Measurements from ENCODE around the gene DAPK2. TPM values are rescaled to one million over a fixed set of nuclear protein-coding genes. Genes with fewer than 3 reads are reported as not detected.

DAPK2 gene
- total and polyA plus RNA-seq, 2 of the 13 experiments (the other 11 are each of a cell fraction or from before 2014, with no cell fraction given), result 0.33 to 0.63 TPM

DNA sequence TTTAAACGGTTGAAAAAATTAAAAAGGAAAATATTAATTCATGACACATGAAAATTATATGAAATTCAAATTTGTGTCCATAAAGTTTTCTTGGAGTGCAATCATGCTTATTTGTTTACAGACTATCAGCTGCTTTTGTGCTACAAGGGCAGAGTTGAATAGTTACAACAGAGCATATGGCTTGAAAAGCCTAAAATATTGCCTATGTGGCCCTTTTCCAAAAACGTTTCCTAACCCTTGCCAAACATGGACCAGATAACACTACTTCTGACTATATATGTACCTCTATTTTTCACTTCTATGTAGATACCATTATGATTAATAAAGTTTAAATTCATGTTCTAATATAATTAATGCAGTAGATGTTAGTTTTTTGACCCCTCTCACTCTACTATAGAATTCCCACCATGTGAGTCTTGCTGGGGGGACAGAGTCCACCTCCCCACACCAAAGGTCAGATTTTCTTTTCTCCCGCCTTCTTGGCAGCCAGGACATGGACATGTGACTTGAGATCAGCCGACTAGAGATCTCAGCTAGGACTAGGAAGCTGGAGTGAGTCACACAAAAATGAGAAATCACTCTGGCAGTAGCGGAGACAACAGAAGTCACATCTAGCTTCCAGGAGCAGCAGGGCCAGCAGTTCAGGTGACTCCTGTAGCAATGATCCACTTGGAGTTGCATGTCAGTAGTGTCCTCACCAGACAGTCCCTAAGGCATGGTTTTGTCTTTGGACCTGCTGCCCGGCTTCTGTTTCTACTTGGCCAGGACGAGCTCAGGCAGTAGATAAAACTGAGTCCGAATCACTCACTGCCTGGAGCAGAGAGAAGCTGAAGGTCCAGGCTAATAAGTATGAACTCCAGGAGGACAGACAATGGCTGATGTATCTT, 24.9 kb upstream of the DAPK2 start (continued):
- no peak for TF ChIP-seq PHF5A (CRISPR knock-in tag; IDR thresholded peaks at IDR 0.05; ENCODE audit: low read depth, unreplicated experiment)
- TF ChIP-seq ZNF816 (CRISPR knock-in tag; IDR thresholded peaks at IDR 0.05; ENCODE audit: borderline replicate concordance), result no peak
- 0 out of 2 replicates have a peak, but pooled peaks have one; percentile 43 for TF ChIP-seq ZNF598 (CRISPR knock-in tag; IDR thresholded peaks at IDR 0.05; ENCODE audit: borderline replicate concordance)
- no peak for TF ChIP-seq HIVEP1 (CRISPR knock-in tag; IDR thresholded peaks at IDR 0.05)
- TF ChIP-seq, protein P1, sequence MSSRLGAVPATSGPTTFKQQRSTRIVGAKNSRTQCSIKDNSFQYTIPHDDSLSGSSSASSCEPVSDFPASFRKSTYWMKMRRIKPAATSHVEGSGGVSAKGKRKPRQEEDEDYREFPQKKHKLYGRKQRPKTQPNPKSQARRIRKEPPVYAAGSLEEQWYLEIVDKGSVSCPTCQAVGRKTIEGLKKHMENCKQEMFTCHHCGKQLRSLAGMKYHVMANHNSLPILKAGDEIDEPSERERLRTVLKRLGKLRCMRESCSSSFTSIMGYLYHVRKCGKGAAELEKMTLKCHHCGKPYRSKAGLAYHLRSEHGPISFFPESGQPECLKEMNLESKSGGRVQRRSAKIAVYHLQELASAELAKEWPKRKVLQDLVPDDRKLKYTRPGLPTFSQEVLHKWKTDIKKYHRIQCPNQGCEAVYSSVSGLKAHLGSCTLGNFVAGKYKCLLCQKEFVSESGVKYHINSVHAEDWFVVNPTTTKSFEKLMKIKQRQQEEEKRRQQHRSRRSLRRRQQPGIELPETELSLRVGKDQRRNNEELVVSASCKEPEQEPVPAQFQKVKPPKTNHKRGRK (CRISPR knock-in tag; IDR thresholded peaks at IDR 0.05), result no peak
- TF ChIP-seq NR2F6 (IDR thresholded peaks at IDR 0.05), result no peak
- TF ChIP-seq NR2F6 (CRISPR knock-in tag; IDR thresholded peaks at IDR 0.05), result peak; percentile 36; the same call in 1 of the 2 replicates
- TF ChIP-seq SNRNP70 (IDR thresholded peaks at IDR 0.05; ENCODE audit: low read depth, low read length), result no peak
- TF ChIP-seq SMC3 (IDR thresholded peaks at IDR 0.05; ENCODE audit: low read length), result no peak
- TF ChIP-seq ZNF160 (CRISPR knock-in tag; IDR thresholded peaks at IDR 0.05), result no peak
- no peak for TF ChIP-seq ZNF781 (CRISPR knock-in tag; IDR thresholded peaks at IDR 0.05; ENCODE audit: borderline replicate concordance, not compliant biosample characterization)
- TF ChIP-seq BHLHE40 (IDR thresholded peaks at IDR 0.05; ENCODE audit: low read length), result peak; percentile 26; the same call in 1 of the 2 replicates
- no peak for TF ChIP-seq KLF9 (CRISPR knock-in tag; IDR thresholded peaks at IDR 0.05; ENCODE audit: low read depth)
- no peak for TF ChIP-seq GTF2F1 (IDR thresholded peaks at IDR 0.05; ENCODE audit: low read length)
- TF ChIP-seq ZNF589 (CRISPR knock-in tag; conservative IDR thresholded peaks at IDR 0.05), result no peak
- no peak for TF ChIP-seq ZNF788 (CRISPR knock-in tag; IDR thresholded peaks at IDR 0.05; ENCODE audit: borderline replicate concordance)
- TF ChIP-seq ZNF800 (CRISPR knock-in tag; IDR thresholded peaks at IDR 0.05), result no peak
- no peak for TF ChIP-seq NFRKB (IDR thresholded peaks at IDR 0.05)
- TF ChIP-seq ATM (IDR thresholded peaks at IDR 0.05; ENCODE audit: borderline replicate concordance), result no peak
- no peak for TF ChIP-seq HOXD1 (CRISPR knock-in tag; IDR thresholded peaks at IDR 0.05)
- TF ChIP-seq SNAPC2 (CRISPR knock-in tag; IDR thresholded peaks at IDR 0.05), result no peak
- TF ChIP-seq, protein P2, sequence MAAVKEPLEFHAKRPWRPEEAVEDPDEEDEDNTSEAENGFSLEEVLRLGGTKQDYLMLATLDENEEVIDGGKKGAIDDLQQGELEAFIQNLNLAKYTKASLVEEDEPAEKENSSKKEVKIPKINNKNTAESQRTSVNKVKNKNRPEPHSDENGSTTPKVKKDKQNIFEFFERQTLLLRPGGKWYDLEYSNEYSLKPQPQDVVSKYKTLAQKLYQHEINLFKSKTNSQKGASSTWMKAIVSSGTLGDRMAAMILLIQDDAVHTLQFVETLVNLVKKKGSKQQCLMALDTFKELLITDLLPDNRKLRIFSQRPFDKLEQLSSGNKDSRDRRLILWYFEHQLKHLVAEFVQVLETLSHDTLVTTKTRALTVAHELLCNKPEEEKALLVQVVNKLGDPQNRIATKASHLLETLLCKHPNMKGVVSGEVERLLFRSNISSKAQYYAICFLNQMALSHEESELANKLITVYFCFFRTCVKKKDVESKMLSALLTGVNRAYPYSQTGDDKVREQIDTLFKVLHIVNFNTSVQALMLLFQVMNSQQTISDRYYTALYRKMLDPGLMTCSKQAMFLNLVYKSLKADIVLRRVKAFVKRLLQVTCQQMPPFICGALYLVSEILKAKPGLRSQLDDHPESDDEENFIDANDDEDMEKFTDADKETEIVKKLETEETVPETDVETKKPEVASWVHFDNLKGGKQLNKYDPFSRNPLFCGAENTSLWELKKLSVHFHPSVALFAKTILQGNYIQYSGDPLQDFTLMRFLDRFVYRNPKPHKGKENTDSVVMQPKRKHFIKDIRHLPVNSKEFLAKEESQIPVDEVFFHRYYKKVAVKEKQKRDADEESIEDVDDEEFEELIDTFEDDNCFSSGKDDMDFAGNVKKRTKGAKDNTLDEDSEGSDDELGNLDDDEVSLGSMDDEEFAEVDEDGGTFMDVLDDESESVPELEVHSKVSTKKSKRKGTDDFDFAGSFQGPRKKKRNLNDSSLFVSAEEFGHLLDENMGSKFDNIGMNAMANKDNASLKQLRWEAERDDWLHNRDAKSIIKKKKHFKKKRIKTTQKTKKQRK (IDR thresholded peaks at IDR 0.05; ENCODE audit: low read length), result no peak
- no peak for TF ChIP-seq ZNF24 (IDR thresholded peaks at IDR 0.05)
- no peak for TF ChIP-seq LCORL (IDR thresholded peaks at IDR 0.05)
- no peak for TF ChIP-seq LCORL (CRISPR knock-in tag; IDR thresholded peaks at IDR 0.05)
- TF ChIP-seq ZSCAN20 (CRISPR knock-in tag; IDR thresholded peaks at IDR 0.05; ENCODE audit: borderline replicate concordance), result no peak

Data from HepG2 (cell line).